ENCODE measurements around the gene SALL3. TPM values are rescaled to one million over a fixed set of nuclear protein-coding genes. Genes with fewer than 3 reads are reported as not detected.

The SALL3 gene
- total and polyA plus RNA-seq, 2 of the 8 experiments (the other 6 are each of a cell fraction or from before 2014, with no cell fraction given) = 10.5 to 46.4 TPM

DNA sequence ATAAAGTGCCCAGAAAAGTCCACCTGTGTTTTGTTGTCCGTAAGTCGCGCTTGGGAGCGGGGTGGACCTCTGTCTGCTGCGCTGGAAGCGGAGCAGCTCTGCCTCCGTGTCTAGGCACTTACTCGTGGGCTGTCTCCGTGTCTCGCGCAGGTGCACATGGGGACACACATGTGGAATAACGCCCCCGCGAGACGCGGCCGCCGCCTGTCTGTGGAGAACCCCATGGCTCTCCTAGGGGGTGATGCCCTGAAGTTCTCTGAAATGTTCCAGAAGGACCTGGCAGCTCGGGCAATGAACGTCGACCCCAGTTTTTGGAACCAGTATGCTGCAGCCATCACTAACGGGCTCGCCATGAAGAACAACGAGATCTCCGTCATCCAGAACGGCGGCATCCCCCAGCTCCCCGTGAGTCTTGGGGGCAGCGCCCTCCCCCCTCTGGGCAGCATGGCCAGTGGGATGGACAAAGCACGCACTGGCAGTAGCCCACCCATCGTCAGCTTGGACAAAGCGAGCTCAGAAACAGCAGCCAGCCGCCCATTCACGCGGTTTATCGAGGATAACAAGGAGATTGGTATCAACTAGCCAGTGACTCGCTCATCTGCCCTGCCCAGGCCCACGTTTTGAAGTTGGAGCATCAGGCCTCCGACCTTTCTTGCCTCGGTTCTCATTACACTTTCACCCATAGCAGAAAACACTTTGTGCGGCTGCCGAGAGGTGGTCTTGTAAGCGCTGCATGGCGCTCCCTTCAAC, 17.3 kb downstream of the SALL3 start (continued):
- TF ChIP-seq CTBP2 (IDR thresholded peaks at IDR 0.05; ENCODE audit: borderline replicate concordance, insufficient read depth, insufficient read length, low read length) = no peak
- TF ChIP-seq TBP (IDR thresholded peaks at IDR 0.05; ENCODE audit: low read depth, low read length) = no peak
- no peak for TF ChIP-seq SRF (IDR thresholded peaks at IDR 0.05; ENCODE audit: low read depth, low read length)
- TF ChIP-seq, protein P1, sequence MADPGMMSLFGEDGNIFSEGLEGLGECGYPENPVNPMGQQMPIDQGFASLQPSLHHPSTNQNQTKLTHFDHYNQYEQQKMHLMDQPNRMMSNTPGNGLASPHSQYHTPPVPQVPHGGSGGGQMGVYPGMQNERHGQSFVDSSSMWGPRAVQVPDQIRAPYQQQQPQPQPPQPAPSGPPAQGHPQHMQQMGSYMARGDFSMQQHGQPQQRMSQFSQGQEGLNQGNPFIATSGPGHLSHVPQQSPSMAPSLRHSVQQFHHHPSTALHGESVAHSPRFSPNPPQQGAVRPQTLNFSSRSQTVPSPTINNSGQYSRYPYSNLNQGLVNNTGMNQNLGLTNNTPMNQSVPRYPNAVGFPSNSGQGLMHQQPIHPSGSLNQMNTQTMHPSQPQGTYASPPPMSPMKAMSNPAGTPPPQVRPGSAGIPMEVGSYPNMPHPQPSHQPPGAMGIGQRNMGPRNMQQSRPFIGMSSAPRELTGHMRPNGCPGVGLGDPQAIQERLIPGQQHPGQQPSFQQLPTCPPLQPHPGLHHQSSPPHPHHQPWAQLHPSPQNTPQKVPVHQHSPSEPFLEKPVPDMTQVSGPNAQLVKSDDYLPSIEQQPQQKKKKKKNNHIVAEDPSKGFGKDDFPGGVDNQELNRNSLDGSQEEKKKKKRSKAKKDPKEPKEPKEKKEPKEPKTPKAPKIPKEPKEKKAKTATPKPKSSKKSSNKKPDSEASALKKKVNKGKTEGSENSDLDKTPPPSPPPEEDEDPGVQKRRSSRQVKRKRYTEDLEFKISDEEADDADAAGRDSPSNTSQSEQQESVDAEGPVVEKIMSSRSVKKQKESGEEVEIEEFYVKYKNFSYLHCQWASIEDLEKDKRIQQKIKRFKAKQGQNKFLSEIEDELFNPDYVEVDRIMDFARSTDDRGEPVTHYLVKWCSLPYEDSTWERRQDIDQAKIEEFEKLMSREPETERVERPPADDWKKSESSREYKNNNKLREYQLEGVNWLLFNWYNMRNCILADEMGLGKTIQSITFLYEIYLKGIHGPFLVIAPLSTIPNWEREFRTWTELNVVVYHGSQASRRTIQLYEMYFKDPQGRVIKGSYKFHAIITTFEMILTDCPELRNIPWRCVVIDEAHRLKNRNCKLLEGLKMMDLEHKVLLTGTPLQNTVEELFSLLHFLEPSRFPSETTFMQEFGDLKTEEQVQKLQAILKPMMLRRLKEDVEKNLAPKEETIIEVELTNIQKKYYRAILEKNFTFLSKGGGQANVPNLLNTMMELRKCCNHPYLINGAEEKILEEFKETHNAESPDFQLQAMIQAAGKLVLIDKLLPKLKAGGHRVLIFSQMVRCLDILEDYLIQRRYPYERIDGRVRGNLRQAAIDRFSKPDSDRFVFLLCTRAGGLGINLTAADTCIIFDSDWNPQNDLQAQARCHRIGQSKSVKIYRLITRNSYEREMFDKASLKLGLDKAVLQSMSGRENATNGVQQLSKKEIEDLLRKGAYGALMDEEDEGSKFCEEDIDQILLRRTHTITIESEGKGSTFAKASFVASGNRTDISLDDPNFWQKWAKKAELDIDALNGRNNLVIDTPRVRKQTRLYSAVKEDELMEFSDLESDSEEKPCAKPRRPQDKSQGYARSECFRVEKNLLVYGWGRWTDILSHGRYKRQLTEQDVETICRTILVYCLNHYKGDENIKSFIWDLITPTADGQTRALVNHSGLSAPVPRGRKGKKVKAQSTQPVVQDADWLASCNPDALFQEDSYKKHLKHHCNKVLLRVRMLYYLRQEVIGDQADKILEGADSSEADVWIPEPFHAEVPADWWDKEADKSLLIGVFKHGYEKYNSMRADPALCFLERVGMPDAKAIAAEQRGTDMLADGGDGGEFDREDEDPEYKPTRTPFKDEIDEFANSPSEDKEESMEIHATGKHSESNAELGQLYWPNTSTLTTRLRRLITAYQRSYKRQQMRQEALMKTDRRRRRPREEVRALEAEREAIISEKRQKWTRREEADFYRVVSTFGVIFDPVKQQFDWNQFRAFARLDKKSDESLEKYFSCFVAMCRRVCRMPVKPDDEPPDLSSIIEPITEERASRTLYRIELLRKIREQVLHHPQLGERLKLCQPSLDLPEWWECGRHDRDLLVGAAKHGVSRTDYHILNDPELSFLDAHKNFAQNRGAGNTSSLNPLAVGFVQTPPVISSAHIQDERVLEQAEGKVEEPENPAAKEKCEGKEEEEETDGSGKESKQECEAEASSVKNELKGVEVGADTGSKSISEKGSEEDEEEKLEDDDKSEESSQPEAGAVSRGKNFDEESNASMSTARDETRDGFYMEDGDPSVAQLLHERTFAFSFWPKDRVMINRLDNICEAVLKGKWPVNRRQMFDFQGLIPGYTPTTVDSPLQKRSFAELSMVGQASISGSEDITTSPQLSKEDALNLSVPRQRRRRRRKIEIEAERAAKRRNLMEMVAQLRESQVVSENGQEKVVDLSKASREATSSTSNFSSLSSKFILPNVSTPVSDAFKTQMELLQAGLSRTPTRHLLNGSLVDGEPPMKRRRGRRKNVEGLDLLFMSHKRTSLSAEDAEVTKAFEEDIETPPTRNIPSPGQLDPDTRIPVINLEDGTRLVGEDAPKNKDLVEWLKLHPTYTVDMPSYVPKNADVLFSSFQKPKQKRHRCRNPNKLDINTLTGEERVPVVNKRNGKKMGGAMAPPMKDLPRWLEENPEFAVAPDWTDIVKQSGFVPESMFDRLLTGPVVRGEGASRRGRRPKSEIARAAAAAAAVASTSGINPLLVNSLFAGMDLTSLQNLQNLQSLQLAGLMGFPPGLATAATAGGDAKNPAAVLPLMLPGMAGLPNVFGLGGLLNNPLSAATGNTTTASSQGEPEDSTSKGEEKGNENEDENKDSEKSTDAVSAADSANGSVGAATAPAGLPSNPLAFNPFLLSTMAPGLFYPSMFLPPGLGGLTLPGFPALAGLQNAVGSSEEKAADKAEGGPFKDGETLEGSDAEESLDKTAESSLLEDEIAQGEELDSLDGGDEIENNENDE (IDR thresholded peaks at IDR 0.05; ENCODE audit: insufficient replicate concordance, low read length) = no peak
- TF ChIP-seq NRF1 (IDR thresholded peaks at IDR 0.05; ENCODE audit: low read depth, low read length) = no peak
- no peak for TF ChIP-seq KDM1A (IDR thresholded peaks at IDR 0.05; ENCODE audit: borderline replicate concordance, low read length)
- no peak for TF ChIP-seq JUN (IDR thresholded peaks at IDR 0.05; ENCODE audit: low read depth, low read length)

Measured in H1 (cell line).